IMR-90 (cell line): ENCODE data around the gene PITRM1. TPM values are rescaled to one million over a fixed set of nuclear protein-coding genes. Genes with fewer than 3 reads are reported as not detected.

Source experiments
- ATAC-seq: fragments of 200-7000 bp; cut with Tn5 transposase; 2 replicates; pipeline ENCODE4 v1.9.1; 2020; ENCODE audit warnings: low read depth, mild to moderate bottlenecking, moderate library complexity
- BruUV-seq: library from RNA; stranded (reverse); fragments of 400-500 nt; replicated peaks from 2 replicates; lab custom pipeline; 2021; lab: Mats Ljungman, UMichigan
- CTCF ChIA-PET: fragments of 300-600 bp; formaldehyde crosslinking; extraction: SDS; loops from one replicate; lab custom pipeline; 2021; ENCODE audit warnings: antibody characterized with exemption; lab: Yijun Ruan, JAX
- POLR2A ChIA-PET: fragments of 300-600 bp; sonication (Branson Sonifier 250); formaldehyde crosslinking; loops from one replicate; lab custom pipeline; 2022; ENCODE audit warnings: antibody characterized with exemption; ENCODE audit not compliant: unreplicated experiment; lab: Charles Lee
- DNase-seq: peaks from one replicate; pipeline ENCODE4 v3.0.0; 2013
- H2AFZ ChIP-seq: replicated peaks from 2 replicates; pipeline ENCODE3; 2013; ENCODE audit warnings: low read length, mild to moderate bottlenecking; ENCODE audit not compliant: poor library complexity
- H2AK5ac ChIP-seq: 2 replicates; pipeline ENCODE4 v1.6.1; 2013; ENCODE audit warnings: low read depth, low read length, inconsistent platforms
- H2AK9ac ChIP-seq: replicated peaks from 2 replicates; pipeline ENCODE3; 2013; ENCODE audit warnings: mild to moderate bottlenecking, low read depth, low read length, moderate library complexity; ENCODE audit not compliant: poor library complexity
- H2BK120ac ChIP-seq: 2 replicates; pipeline ENCODE4 v1.6.1; 2013; ENCODE audit warnings: low read depth, low read length, inconsistent platforms
- H2BK15ac ChIP-seq: 3 replicates; pipeline ENCODE4 v1.6.1; 2013; ENCODE audit warnings: low read depth, low read length, inconsistent platforms
- H2BK20ac ChIP-seq: 2 replicates; pipeline ENCODE4 v1.6.1; 2013; ENCODE audit warnings: low read depth, mild to moderate bottlenecking, inconsistent platforms, low read length, moderate library complexity
- H2BK5ac ChIP-seq: 2 replicates; pipeline ENCODE4 v1.6.1; 2013; ENCODE audit warnings: mild to moderate bottlenecking, low read depth, low read length, inconsistent platforms; ENCODE audit not compliant: poor library complexity, severe bottlenecking
- H3K14ac ChIP-seq: replicated peaks from 2 replicates; pipeline ENCODE4 v1.6.1; 2013; ENCODE audit warnings: low read depth, low read length, inconsistent platforms
- H3K18ac ChIP-seq: 2 replicates; pipeline ENCODE4 v1.6.1; 2013; ENCODE audit warnings: low read depth, low read length, control low read depth
- H3K23ac ChIP-seq: 2 replicates; pipeline ENCODE4 v1.6.1; 2013; ENCODE audit warnings: low read depth, low read length, inconsistent platforms
- H3K27ac ChIP-seq: 2 replicates; pipeline ENCODE4 v1.5.1; 2013; ENCODE audit warnings: mild to moderate bottlenecking, control low read depth, low read length; ENCODE audit not compliant: insufficient read depth
- H3K27me3 ChIP-seq: 2 replicates; pipeline ENCODE4 v1.6.1; 2013; ENCODE audit warnings: low read length; ENCODE audit not compliant: control insufficient read depth, insufficient read depth
- H3K36me3 ChIP-seq: 2 replicates; pipeline ENCODE4 v1.6.1; 2013; ENCODE audit warnings: low read length, mixed read lengths; ENCODE audit not compliant: control insufficient read depth, insufficient read depth
- H3K4ac ChIP-seq: 2 replicates; pipeline ENCODE4 v1.6.1; 2013; ENCODE audit warnings: low read depth, low read length, inconsistent platforms
- H3K4me1 ChIP-seq: 2 replicates; pipeline ENCODE4 v1.6.1; 2013; ENCODE audit warnings: low read length, mixed read lengths; ENCODE audit not compliant: control insufficient read depth, insufficient read depth
- H3K4me2 ChIP-seq: 2 replicates; pipeline ENCODE4 v1.6.1; 2013; ENCODE audit warnings: low read depth, mild to moderate bottlenecking, control low read depth, low read length, moderate library complexity
- H3K4me3 ChIP-seq: 2 replicates; pipeline ENCODE4 v1.5.1; 2013; ENCODE audit warnings: low read depth, mild to moderate bottlenecking, control low read depth, low read length, moderate library complexity; ENCODE audit not compliant: insufficient read depth
- H3K56ac ChIP-seq: 2 replicates; pipeline ENCODE4 v1.6.1; 2013; ENCODE audit warnings: low read length, inconsistent platforms; ENCODE audit not compliant: insufficient read depth; ENCODE audit errors: extremely low read depth
- H3K79me1 ChIP-seq, 2 experiments: 2 replicates each; pipeline ENCODE4 v1.6.1; 2013; ENCODE audit warnings: low read length in 2 of 2, inconsistent platforms in 1 of 2, low read depth in 1 of 2
- H3K9ac ChIP-seq: 2 replicates; pipeline ENCODE4 v1.6.1; 2013; ENCODE audit warnings: low read depth, low read length, control low read depth
- H3K9me1 ChIP-seq: 2 replicates; pipeline ENCODE4 v1.6.1; 2013; ENCODE audit warnings: low read length, inconsistent platforms; ENCODE audit not compliant: insufficient read depth
- H3K9me3 ChIP-seq: 2 replicates; pipeline ENCODE4 v1.6.1; 2013; ENCODE audit warnings: low read length; ENCODE audit not compliant: control insufficient read depth, insufficient read depth
- H4K20me1 ChIP-seq: 2 replicates; pipeline ENCODE4 v1.6.1; 2013; ENCODE audit warnings: low read length, inconsistent platforms; ENCODE audit not compliant: insufficient read depth
- H4K5ac ChIP-seq: 2 replicates; pipeline ENCODE4 v1.6.1; 2013; ENCODE audit warnings: mild to moderate bottlenecking, low read depth, low read length, control low read depth
- H4K8ac ChIP-seq, 2 experiments: 2 replicates each; pipeline ENCODE4 v1.6.1; 2013; ENCODE audit warnings: low read depth in 2 of 2, low read length in 2 of 2, control low read depth in 1 of 2, inconsistent platforms in 1 of 2
- H4K91ac ChIP-seq: 2 replicates; pipeline ENCODE4 v1.6.1; 2013; ENCODE audit warnings: low read depth, low read length, inconsistent platforms; ENCODE audit not compliant: insufficient read depth
- CEBPB ChIP-seq: IDR thresholded peaks from 2 replicates; pipeline ENCODE4 v1.6.1; 2012; ENCODE audit warnings: low read depth, low read length, improper control_type of control experiment
- CHD1 ChIP-seq: IDR thresholded peaks from 2 replicates; pipeline ENCODE4 v1.6.1; 2012; ENCODE audit warnings: low read depth, low read length, improper control_type of control experiment
- CTCF ChIP-seq: conservative IDR thresholded peaks from 2 replicates; pipeline ENCODE4 v1.5.1; 2012; ENCODE audit warnings: mild to moderate bottlenecking, low read depth, low read length, improper control_type of control experiment
- ELK1 ChIP-seq: fragments of 150-350 bp; IDR thresholded peaks from 2 replicates; pipeline ENCODE4 v1.6.1; 2016; ENCODE audit warnings: low read depth, mild to moderate bottlenecking, low read length, moderate library complexity, borderline replicate concordance
- MAFK ChIP-seq: IDR thresholded peaks from 2 replicates; pipeline ENCODE4 v1.6.1; 2012; ENCODE audit warnings: low read depth, low read length, improper control_type of control experiment
- MAZ ChIP-seq: IDR thresholded peaks from 2 replicates; pipeline ENCODE4 v1.6.1; 2012; ENCODE audit warnings: low read depth, mild to moderate bottlenecking, low read length, improper control_type of control experiment, moderate library complexity, borderline replicate concordance
- NFE2L2 ChIP-seq: fragments of 150-350 bp; IDR thresholded peaks from 2 replicates; pipeline ENCODE4 v1.6.1; 2016; ENCODE audit warnings: low read depth, mild to moderate bottlenecking, low read length
- POLR2A ChIP-seq: IDR thresholded peaks from 2 replicates; pipeline ENCODE4 v1.6.1; 2012; ENCODE audit warnings: mild to moderate bottlenecking, low read depth, low read length
- RFX5 ChIP-seq: IDR thresholded peaks from 2 replicates; pipeline ENCODE4 v1.8.0; 2012; ENCODE audit warnings: low read depth, mild to moderate bottlenecking, low read length, moderate library complexity
- WGBS, 2 experiments: methylation state at CpG; one replicate each; pipeline versions ENCODE4 v1.1.5 to v1.1.7; 2013; ENCODE audit warnings: missing lambda C conversion rate in 2 of 2; ENCODE audit not compliant: insufficient read length in 1 of 2; ENCODE audit errors: extremely low coverage in 2 of 2; 5-methylcytosine and 5-hydroxymethylcytosine counted together
- dilution Hi-C: fragments of 300-500 bp; cut with HindIII; formaldehyde crosslinking; loops from one replicate; pipeline ENCODE4 v1.14.3; 2018; ENCODE audit warnings: low sequenced_read_pairs; ENCODE audit not compliant: unreplicated experiment
- in situ Hi-C: fragments of 300-500 bp; cut with MboI; formaldehyde crosslinking; loops from 3 replicates; pipeline ENCODE4 v1.14.3; 2019; ENCODE audit warnings: low sequenced_read_pairs, inconsistent platforms, mixed read lengths
- intact Hi-C: fragments of 100-400 bp; cut with micrococcal nuclease; formaldehyde crosslinking; loops from 2 replicates; pipeline ENCODE4 v1.10.0; 2022
- polyA plus RNA-seq, 3 experiments: library from polyadenylated mRNA; depleted of rRNA; stranded (reverse); fragments of >200 nt; gene quantifications; 2 replicates each; pipeline ENCODE4 v1.2.3, GENCODE V29; 2012; ENCODE audit warnings: low replicate concordance in 1 of 3
- total RNA-seq: library from RNA; depleted of rRNA; stranded (reverse); fragments of >200 nt; gene quantifications from 2 replicates; pipeline ENCODE4 v1.2.3, GENCODE V29; 2012

The PITRM1 gene
- total and polyA plus RNA-seq, 2 of the 4 experiments (the other 2 are of a cell fraction): 97.1 to 124 TPM

- Histone ChIP-seq H3K9ac (no peak overlapping the region), H3K56ac (no peak overlapping the region), H2BK120ac (no peak overlapping the region), H3K27me3 (no peaks in the 10 kb centered on the region), H3K23ac (no peak overlapping the region), H3K27ac (no peak overlapping the region), H3K4me2 (no peak overlapping the region), H2AK5ac (no peak overlapping the region), H3K4me1 (no peaks in the 10 kb centered on the region), H3K18ac (no peak overlapping the region), H3K14ac (no peak overlapping the region), H4K91ac (no peak overlapping the region), H3K9me3 (no peaks in the 10 kb centered on the region), H4K20me1 (peaks cover 6% of the 10 kb centered on the region; the same call in 1 of the 2 replicates), H2BK20ac (no peak overlapping the region), H3K4me3 (no peak overlapping the region), H3K4ac (no peak overlapping the region), H4K8ac (no peak overlapping the region), H2AFZ (no peak overlapping the region), H2AK9ac (no peak overlapping the region), H2BK15ac (no peak overlapping the region), H3K36me3 (peaks cover 80% of the 10 kb centered on the region), H2BK5ac (no peak overlapping the region), H4K5ac (no peak overlapping the region), H3K79me1 (peaks cover 23 to 44% of the 10 kb centered on the region in 2 experiments; a peak in 3 of 4 replicates), H3K9me1 (peaks cover 10% of the 10 kb centered on the region)
- ChIA-PET CTCF (interaction anchor here (0.7 kb wide), 1 partner anchor 206 kb away, joined by 3 read pairs; no protein-coding TSS in a partner anchor), POLR2A (no interaction called here)
- no CpG with 5 or more reads among the region's 5 CpGs for WGBS, 2 experiments
- no peak for ATAC-seq
- BruUV-seq: no TSS peak
- no peak for TF ChIP-seq MAFK
- TF ChIP-seq CTCF: no peak
- TF ChIP-seq ELK1: no peak
- TF ChIP-seq RFX5: no peak
- TF ChIP-seq MAZ: no peak
- TF ChIP-seq NFE2L2: no peak
- no peak for TF ChIP-seq POLR2A
- no peak for TF ChIP-seq CHD1
- peak; percentile 29; the same call in 1 of the 2 replicates for TF ChIP-seq CEBPB
- dilution Hi-C loops: no loop called here
- in situ Hi-C loops: no loop called here
- no peak for DNase-seq
- intact Hi-C loops: no loop called here
These were observed 38.6 kb downstream of the PITRM1 start for GRCh38 chr10:3133948-3134347.
